ENCODE measurements around the gene OPCML. TPM values are rescaled to one million over a fixed set of nuclear protein-coding genes. Genes with fewer than 3 reads are reported as not detected.

OPCML gene
- total RNA-seq, 1 experiment from 2014 or later, result not detected

- DNase-seq (ENCODE audit: low read depth), result no peak
Observed at GRCh38 chr11:132670921-132671675, 861.2 kb downstream of the OPCML start.

- no peak for DNase-seq (ENCODE audit: low read depth)
Observed at GRCh38 chr11:132669949-132670348, 862.4 kb downstream of the OPCML start.

GRCh38 chr11:132665205-132665604 lies 867.1 kb downstream of the OPCML start:
- DNase-seq (ENCODE audit: low read depth), result no peak

- no peak for DNase-seq (ENCODE audit: low read depth)
Observed at GRCh38 chr11:132658696-132659095, 873.6 kb downstream of the OPCML start.

GRCh38 chr11:132658004-132658403 lies 874.3 kb downstream of the OPCML start:
- DNase-seq (ENCODE audit: low read depth), result no peak

- DNase-seq (ENCODE audit: low read depth), result no peak
Observed at GRCh38 chr11:132655187-132655855, 877.0 kb downstream of the OPCML start.

- DNase-seq (ENCODE audit: low read depth), result no peak
Observed at GRCh38 chr11:132653237-132653636, 879.1 kb downstream of the OPCML start.

- no peak for DNase-seq (ENCODE audit: low read depth)
Observed at GRCh38 chr11:132650969-132651720, 881.2 kb downstream of the OPCML start.

GRCh38 chr11:132649277-132649676 lies 883.0 kb downstream of the OPCML start:
- no peak for DNase-seq (ENCODE audit: low read depth)

GRCh38 chr11:132648851-132649250 lies 883.5 kb downstream of the OPCML start:
- peak; percentile 20 for DNase-seq (ENCODE audit: low read depth)

GRCh38 chr11:132646890-132647289 lies 885.4 kb downstream of the OPCML start:
- no peak for DNase-seq (ENCODE audit: low read depth)

GRCh38 chr11:132644520-132645239 lies 887.6 kb downstream of the OPCML start:
- DNase-seq (ENCODE audit: low read depth), result no peak

GRCh38 chr11:132643239-132643638 lies 889.1 kb downstream of the OPCML start:
- DNase-seq (ENCODE audit: low read depth), result no peak

GRCh38 chr11:132640952-132641351 lies 891.3 kb downstream of the OPCML start:
- no peak for DNase-seq (ENCODE audit: low read depth)

- no peak for DNase-seq (ENCODE audit: low read depth)
Observed at GRCh38 chr11:132639986-132640385, 892.3 kb downstream of the OPCML start.

GRCh38 chr11:132639403-132639802 lies 892.9 kb downstream of the OPCML start:
- DNase-seq (ENCODE audit: low read depth), result no peak

GRCh38 chr11:132638423-132638822 lies 893.9 kb downstream of the OPCML start:
- no peak for DNase-seq (ENCODE audit: low read depth)

- DNase-seq (ENCODE audit: low read depth), result no peak
Observed at GRCh38 chr11:132636523-132636922, 895.8 kb downstream of the OPCML start.

GRCh38 chr11:132632641-132633124 lies 899.6 kb downstream of the OPCML start:
- DNase-seq (ENCODE audit: low read depth), result peak; percentile 90

- no peak for DNase-seq (ENCODE audit: low read depth)
Observed at GRCh38 chr11:132631989-132632388, 900.3 kb downstream of the OPCML start.

- no peak for DNase-seq (ENCODE audit: low read depth)
Observed at GRCh38 chr11:132627981-132628380, 904.3 kb downstream of the OPCML start.

- DNase-seq (ENCODE audit: low read depth), result no peak
Observed at GRCh38 chr11:132626446-132626845, 905.9 kb downstream of the OPCML start.

Measured in Daoy (cell line).